NK-92 (cell line): ENCODE results near the gene UNC45A.

ENCODE experiments used
- DNase-seq: peaks from one replicate; lab custom pipeline; 2025; ENCODE audit not compliant: unreplicated experiment; lab: John Stamatoyannopoulos, UW

UNC45A gene

DNA sequence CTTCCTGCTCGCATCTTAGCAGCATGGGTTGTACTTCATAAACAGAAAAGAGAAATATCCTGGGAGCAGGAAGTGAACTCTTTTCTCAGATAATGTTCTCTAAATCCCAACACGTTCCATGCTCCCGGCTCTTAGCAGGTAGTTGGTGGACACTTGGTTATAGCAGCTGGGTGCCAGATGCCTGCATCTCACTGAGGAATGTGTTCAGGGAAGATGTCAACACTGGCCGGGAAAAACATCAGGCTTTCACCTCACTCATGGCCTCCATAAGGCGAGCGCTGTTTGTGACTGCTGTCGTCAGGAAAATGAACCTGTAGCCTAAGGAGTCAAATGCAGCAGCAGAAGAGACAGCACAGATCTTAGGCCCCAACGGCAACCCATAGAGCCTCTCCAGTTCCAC lies 63.7 kb downstream of the UNC45A start:
- no peak for DNase-seq

DNA sequence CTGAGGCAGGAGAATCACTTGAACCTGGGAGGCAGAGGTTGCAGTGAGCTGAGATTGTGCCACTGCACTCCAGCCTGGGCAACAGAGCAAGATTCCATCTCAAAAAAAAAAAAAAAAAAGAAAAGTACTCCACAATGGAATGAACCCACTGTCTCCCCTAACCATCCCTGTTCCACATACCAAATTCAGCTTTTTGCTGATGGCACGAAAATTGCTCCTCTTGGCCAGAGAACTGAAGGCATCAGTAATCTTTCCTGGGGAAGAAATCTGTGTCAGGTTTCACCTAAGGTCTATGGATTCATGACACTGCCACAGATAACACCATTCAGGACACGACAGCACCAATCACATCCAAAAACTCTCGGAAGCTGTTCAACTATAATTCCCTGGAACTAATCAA lies 66.1 kb downstream of the UNC45A start:
- no peak for DNase-seq
